HFFc6 (cell line): ENCODE measurements around the gene COL25A1. TPM values are rescaled to one million over a fixed set of nuclear protein-coding genes. Genes with fewer than 3 reads are reported as not detected.
"Not testable (repeated sequence)": the region's sequence is repeated elsewhere in the genome, so short reads cannot be mapped to it uniquely, and the experiment has no call there.

Experiments
- DNase-seq: peaks from one replicate; pipeline ENCODE4 v3.0.0-alpha.2; 2018
- H3K27ac Mint-ChIP-seq: 2 replicates; pipeline ENCODE4 v1.8.0; 2020; ENCODE audit warnings: mild to moderate bottlenecking, mixed read lengths
- H3K27me3 Mint-ChIP-seq: 2 replicates; pipeline ENCODE4 v1.8.0; 2021; ENCODE audit warnings: mild to moderate bottlenecking, moderate library complexity, mixed read lengths; ENCODE audit not compliant: insufficient read depth
- H3K36me3 Mint-ChIP-seq: 2 replicates; pipeline ENCODE4 v1.8.0; 2021; ENCODE audit warnings: low read depth, mixed read lengths
- H3K4me1 Mint-ChIP-seq: 2 replicates; pipeline ENCODE4 v1.8.0; 2020; ENCODE audit warnings: low read depth, mixed read lengths
- H3K4me3 Mint-ChIP-seq: 2 replicates; pipeline ENCODE4 v1.8.0; 2020; ENCODE audit warnings: mild to moderate bottlenecking, moderate library complexity, mixed read lengths
- H3K9me3 Mint-ChIP-seq: 2 replicates; pipeline ENCODE4 v1.8.0; 2020; ENCODE audit warnings: mild to moderate bottlenecking, mixed read lengths
- CTCF ChIP-seq: fragments of 200-600 bp; sonication (generic); IDR thresholded peaks from 2 replicates; pipeline ENCODE4 v1.5.0; 2021; ENCODE audit warnings: antibody characterized with exemption, mild to moderate bottlenecking
- total RNA-seq, 6 experiments: library from RNA; stranded (reverse); fragmentation: NEBNext Ultra II Directional; extraction: Animal tissue kit (Norgen Biotek cat#: 25700); gene quantifications; 2 replicates in 1 of 6; 3 replicates in 5 of 6; pipeline ENCODE4 v1.2.3, GENCODE V29; 2021

The COL25A1 gene
- total RNA-seq, 6 experiments from 2014 or later = not detected

- Mint-ChIP-seq H3K36me3 (peaks cover 8% of the 10 kb centered on the region), H3K9me3 (peaks cover 10% of the 10 kb centered on the region), H3K4me3 (no peak overlapping the region), H3K27me3 (peaks cover 4% of the 10 kb centered on the region), H3K4me1 (no peaks in the 10 kb centered on the region), H3K27ac (no peak overlapping the region)
- no peak for DNase-seq
- TF ChIP-seq CTCF = no peak
These were observed 275.9 kb downstream of the COL25A1 start for GRCh38 chr4:109026588-109026987.

- H3K4me3 Mint-ChIP-seq = no peak overlapping the region
These were observed 276.9 kb downstream of the COL25A1 start for GRCh38 chr4:109025471-109026076.

GRCh38 chr4:109022961-109023360 is 279.5 kb downstream of the COL25A1 start:
- Mint-ChIP-seq H3K27me3 (peaks cover 2% of the 10 kb centered on the region; the same call in 1 of the 2 replicates), H3K4me3 (no peak overlapping the region), H3K9me3 (peaks cover 15% of the 10 kb centered on the region), H3K36me3 (peaks cover 8% of the 10 kb centered on the region), H3K4me1 (no peaks in the 10 kb centered on the region), H3K27ac (no peak overlapping the region)
- no peak for DNase-seq
- TF ChIP-seq CTCF = no peak

More at GRCh38 chr4:109025471-109026076, 276.9 kb downstream of the COL25A1 start:
- peaks cover 8% of the 10 kb centered on the region for H3K36me3 Mint-ChIP-seq
- no peaks in the 10 kb centered on the region for H3K4me1 Mint-ChIP-seq
- H3K9me3 Mint-ChIP-seq = peaks cover 15% of the 10 kb centered on the region
- no peak overlapping the region for H3K27ac Mint-ChIP-seq
- H3K27me3 Mint-ChIP-seq = peaks cover 2% of the 10 kb centered on the region; the same call in 1 of the 2 replicates
- no peak for TF ChIP-seq CTCF
- DNase-seq = no peak

GRCh38 chr4:109021630-109022029 is 280.8 kb downstream of the COL25A1 start:
- not testable (repeated sequence) for H3K4me1 Mint-ChIP-seq, H3K36me3 Mint-ChIP-seq, H3K4me3 Mint-ChIP-seq, H3K27me3 Mint-ChIP-seq, DNase-seq, H3K27ac Mint-ChIP-seq
- H3K9me3 Mint-ChIP-seq = peaks cover 19% of the 10 kb centered on the region

- TF ChIP-seq CTCF = no peak
- H3K27ac Mint-ChIP-seq = no peak overlapping the region
- H3K4me1 Mint-ChIP-seq = no peaks in the 10 kb centered on the region
- peaks cover 2% of the 10 kb centered on the region; the same call in 1 of the 2 replicates for H3K27me3 Mint-ChIP-seq
- peaks cover 8% of the 10 kb centered on the region for H3K36me3 Mint-ChIP-seq
- no peak overlapping the region for H3K4me3 Mint-ChIP-seq
- DNase-seq = no peak
- peaks cover 21% of the 10 kb centered on the region for H3K9me3 Mint-ChIP-seq
These were observed 281.6 kb downstream of the COL25A1 start for GRCh38 chr4:109020861-109021260.

- no peaks in the 10 kb centered on the region for H3K4me1 Mint-ChIP-seq
- peaks cover 15% of the 10 kb centered on the region for H3K9me3 Mint-ChIP-seq
- DNase-seq = no peak
- H3K36me3 Mint-ChIP-seq = no peaks in the 10 kb centered on the region
- no peak for TF ChIP-seq CTCF
- no peak overlapping the region for H3K27ac Mint-ChIP-seq
- no peak overlapping the region for H3K4me3 Mint-ChIP-seq
- H3K27me3 Mint-ChIP-seq = peaks cover 3% of the 10 kb centered on the region
These were observed 286.3 kb downstream of the COL25A1 start for GRCh38 chr4:109016200-109016599.
